ENCODE measurements around the gene LSM14A.
"Not testable (repeated sequence)": the region's sequence is repeated elsewhere in the genome, so short reads cannot be mapped to it uniquely, and the experiment has no call there.

The LSM14A gene

GRCh38 chr19:34191355-34191962 lies 19.2 kb downstream of the LSM14A start:
- no peaks in the 10 kb centered on the region for H3K9me3 ChIP-seq (ENCODE audit: control insufficient read depth, insufficient read depth, low read length)
- H3K36me3 ChIP-seq (ENCODE audit: control insufficient read depth, insufficient read depth, low read length), result peaks cover 32% of the 10 kb centered on the region
- H3K9ac ChIP-seq (ENCODE audit: low read depth, low read length), result no peak overlapping the region
- H3K27ac ChIP-seq (ENCODE audit: low read depth, low read length), result no peak overlapping the region
- no peaks in the 10 kb centered on the region for H3K27me3 ChIP-seq (ENCODE audit: control insufficient read depth, insufficient read depth, low read length)
- no peak overlapping the region for H3K4me3 ChIP-seq (ENCODE audit: low read depth, low read length)
- peaks cover 28% of the 10 kb centered on the region for H3K4me1 ChIP-seq (ENCODE audit: control insufficient read depth, insufficient read depth, low read length)

- Histone ChIP-seq H3K4me1 (ENCODE audit: control insufficient read depth, insufficient read depth, low read length) (peaks cover 28% of the 10 kb centered on the region), H3K27me3 (ENCODE audit: control insufficient read depth, insufficient read depth, low read length) (no peaks in the 10 kb centered on the region), H3K27ac (ENCODE audit: low read depth, low read length) (no peak overlapping the region), H3K36me3 (ENCODE audit: control insufficient read depth, insufficient read depth, low read length) (peaks cover 50% of the 10 kb centered on the region), H3K4me3 (ENCODE audit: low read depth, low read length) (no peak overlapping the region), H3K9me3 (ENCODE audit: control insufficient read depth, insufficient read depth, low read length) (no peaks in the 10 kb centered on the region), H3K9ac (ENCODE audit: low read depth, low read length) (no peak overlapping the region)
Measured at GRCh38 chr19:34193439-34193838, 21.1 kb downstream of the LSM14A start.

GRCh38 chr19:34193876-34194275 lies 21.6 kb downstream of the LSM14A start:
- no peak overlapping the region for H3K27ac ChIP-seq (ENCODE audit: low read depth, low read length)
- H3K9me3 ChIP-seq (ENCODE audit: control insufficient read depth, insufficient read depth, low read length), result no peaks in the 10 kb centered on the region
- no peak overlapping the region for H3K9ac ChIP-seq (ENCODE audit: low read depth, low read length)
- H3K27me3 ChIP-seq (ENCODE audit: control insufficient read depth, insufficient read depth, low read length), result no peaks in the 10 kb centered on the region
- no peak overlapping the region for H3K4me3 ChIP-seq (ENCODE audit: low read depth, low read length)
- H3K4me1 ChIP-seq (ENCODE audit: control insufficient read depth, insufficient read depth, low read length), result peaks cover 27% of the 10 kb centered on the region
- peaks cover 53% of the 10 kb centered on the region for H3K36me3 ChIP-seq (ENCODE audit: control insufficient read depth, insufficient read depth, low read length)

- H3K9me3 ChIP-seq (ENCODE audit: control insufficient read depth, insufficient read depth, low read length), result no peaks in the 10 kb centered on the region
- no peaks in the 10 kb centered on the region for H3K27me3 ChIP-seq (ENCODE audit: control insufficient read depth, insufficient read depth, low read length)
- H3K36me3 ChIP-seq (ENCODE audit: control insufficient read depth, insufficient read depth, low read length), result peaks cover 81% of the 10 kb centered on the region
- no peak overlapping the region for H3K4me3 ChIP-seq (ENCODE audit: low read depth, low read length)
- H3K27ac ChIP-seq (ENCODE audit: low read depth, low read length), result no peak overlapping the region
- H3K9ac ChIP-seq (ENCODE audit: low read depth, low read length), result no peak overlapping the region
- H3K4me1 ChIP-seq (ENCODE audit: control insufficient read depth, insufficient read depth, low read length), result no peaks in the 10 kb centered on the region
Measured at GRCh38 chr19:34201133-34201532, 28.8 kb downstream of the LSM14A start.

- not testable (repeated sequence) for H3K27me3 ChIP-seq (ENCODE audit: control insufficient read depth, insufficient read depth, low read length); H3K4me1 ChIP-seq (ENCODE audit: control insufficient read depth, insufficient read depth, low read length); H3K9me3 ChIP-seq (ENCODE audit: control insufficient read depth, insufficient read depth, low read length); H3K27ac ChIP-seq (ENCODE audit: low read depth, low read length); H3K4me3 ChIP-seq (ENCODE audit: low read depth, low read length); H3K9ac ChIP-seq (ENCODE audit: low read depth, low read length)
- H3K36me3 ChIP-seq (ENCODE audit: control insufficient read depth, insufficient read depth, low read length), result peaks cover 79% of the 10 kb centered on the region
Measured at GRCh38 chr19:34205324-34205723, 33.0 kb downstream of the LSM14A start.

- H3K27me3 ChIP-seq (ENCODE audit: control insufficient read depth, insufficient read depth, low read length), result no peaks in the 10 kb centered on the region
- H3K9me3 ChIP-seq (ENCODE audit: control insufficient read depth, insufficient read depth, low read length), result no peaks in the 10 kb centered on the region
- H3K9ac ChIP-seq (ENCODE audit: low read depth, low read length), result no peak overlapping the region
- H3K27ac ChIP-seq (ENCODE audit: low read depth, low read length), result no peak overlapping the region
- H3K4me3 ChIP-seq (ENCODE audit: low read depth, low read length), result no peak overlapping the region
- H3K36me3 ChIP-seq (ENCODE audit: control insufficient read depth, insufficient read depth, low read length), result peaks cover 87% of the 10 kb centered on the region
- no peaks in the 10 kb centered on the region for H3K4me1 ChIP-seq (ENCODE audit: control insufficient read depth, insufficient read depth, low read length)
Measured at GRCh38 chr19:34208291-34208884, 36.1 kb downstream of the LSM14A start.

GRCh38 chr19:34209726-34210125 lies 37.4 kb downstream of the LSM14A start:
- H3K36me3 ChIP-seq (ENCODE audit: control insufficient read depth, insufficient read depth, low read length), result peaks cover 88% of the 10 kb centered on the region
- no peak overlapping the region for H3K4me3 ChIP-seq (ENCODE audit: low read depth, low read length)
- no peaks in the 10 kb centered on the region for H3K4me1 ChIP-seq (ENCODE audit: control insufficient read depth, insufficient read depth, low read length)
- no peak overlapping the region for H3K27ac ChIP-seq (ENCODE audit: low read depth, low read length)
- H3K27me3 ChIP-seq (ENCODE audit: control insufficient read depth, insufficient read depth, low read length), result no peaks in the 10 kb centered on the region
- H3K9me3 ChIP-seq (ENCODE audit: control insufficient read depth, insufficient read depth, low read length), result no peaks in the 10 kb centered on the region
- H3K9ac ChIP-seq (ENCODE audit: low read depth, low read length), result no peak overlapping the region

- no peaks in the 10 kb centered on the region for H3K27me3 ChIP-seq (ENCODE audit: control insufficient read depth, insufficient read depth, low read length)
- no peak overlapping the region for H3K4me3 ChIP-seq (ENCODE audit: low read depth, low read length)
- peaks cover 84% of the 10 kb centered on the region for H3K36me3 ChIP-seq (ENCODE audit: control insufficient read depth, insufficient read depth, low read length)
- no peak overlapping the region for H3K9ac ChIP-seq (ENCODE audit: low read depth, low read length)
- H3K4me1 ChIP-seq (ENCODE audit: control insufficient read depth, insufficient read depth, low read length), result no peaks in the 10 kb centered on the region
- no peaks in the 10 kb centered on the region for H3K9me3 ChIP-seq (ENCODE audit: control insufficient read depth, insufficient read depth, low read length)
- H3K27ac ChIP-seq (ENCODE audit: low read depth, low read length), result no peak overlapping the region
Measured at GRCh38 chr19:34213283-34213682, 41.0 kb downstream of the LSM14A start.

- no peaks in the 10 kb centered on the region for H3K9me3 ChIP-seq (ENCODE audit: control insufficient read depth, insufficient read depth, low read length)
- H3K9ac ChIP-seq (ENCODE audit: low read depth, low read length), result no peak overlapping the region
- peaks cover 84% of the 10 kb centered on the region for H3K36me3 ChIP-seq (ENCODE audit: control insufficient read depth, insufficient read depth, low read length)
- no peaks in the 10 kb centered on the region for H3K4me1 ChIP-seq (ENCODE audit: control insufficient read depth, insufficient read depth, low read length)
- H3K27me3 ChIP-seq (ENCODE audit: control insufficient read depth, insufficient read depth, low read length), result no peaks in the 10 kb centered on the region
- no peak overlapping the region for H3K27ac ChIP-seq (ENCODE audit: low read depth, low read length)
- H3K4me3 ChIP-seq (ENCODE audit: low read depth, low read length), result no peak overlapping the region
Measured at GRCh38 chr19:34214040-34214439, 41.7 kb downstream of the LSM14A start.

- Histone ChIP-seq H3K9ac (ENCODE audit: low read depth, low read length) (no peak overlapping the region), H3K4me3 (ENCODE audit: low read depth, low read length) (no peak overlapping the region), H3K36me3 (ENCODE audit: control insufficient read depth, insufficient read depth, low read length) (peaks cover 84% of the 10 kb centered on the region), H3K9me3 (ENCODE audit: control insufficient read depth, insufficient read depth, low read length) (no peaks in the 10 kb centered on the region), H3K27me3 (ENCODE audit: control insufficient read depth, insufficient read depth, low read length) (no peaks in the 10 kb centered on the region), H3K27ac (ENCODE audit: low read depth, low read length) (no peak overlapping the region), H3K4me1 (ENCODE audit: control insufficient read depth, insufficient read depth, low read length) (no peaks in the 10 kb centered on the region)
Measured at GRCh38 chr19:34215006-34215665, 42.8 kb downstream of the LSM14A start.

GRCh38 chr19:34215666-34216038 lies 43.3 kb downstream of the LSM14A start:
- H3K9me3 ChIP-seq (ENCODE audit: control insufficient read depth, insufficient read depth, low read length), result no peaks in the 10 kb centered on the region
- H3K27me3 ChIP-seq (ENCODE audit: control insufficient read depth, insufficient read depth, low read length), result no peaks in the 10 kb centered on the region
- peaks cover 83% of the 10 kb centered on the region for H3K36me3 ChIP-seq (ENCODE audit: control insufficient read depth, insufficient read depth, low read length)
- no peak overlapping the region for H3K9ac ChIP-seq (ENCODE audit: low read depth, low read length)
- H3K4me1 ChIP-seq (ENCODE audit: control insufficient read depth, insufficient read depth, low read length), result no peaks in the 10 kb centered on the region
- no peak overlapping the region for H3K27ac ChIP-seq (ENCODE audit: low read depth, low read length)
- H3K4me3 ChIP-seq (ENCODE audit: low read depth, low read length), result no peak overlapping the region

Data from HUES48 (cell line).